MCF 10A (cell line): ENCODE measurements around the gene KCNB1. TPM values are rescaled to one million over a fixed set of nuclear protein-coding genes. Genes with fewer than 3 reads are reported as not detected.

Source experiments
- BruUV-seq: library from RNA; stranded (reverse); fragments of 400-500 nt; replicated peaks from 2 replicates; lab custom pipeline; 2021; lab: Mats Ljungman, UMichigan
- CTCF ChIA-PET: fragments of 300-600 bp; sonication (Branson Sonifier 250); formaldehyde crosslinking; extraction: SDS; loops from one replicate; lab custom pipeline; 2021; ENCODE audit warnings: antibody characterized with exemption, inconsistent platforms; lab: Yijun Ruan, JAX
- POLR2A ChIA-PET: fragments of 300-600, 350-650 bp; sonication (Branson Sonifier 250); formaldehyde crosslinking; extraction: SDS; loops from one replicate; lab custom pipeline; 2020; ENCODE audit warnings: antibody characterized with exemption, inconsistent platforms; lab: Yijun Ruan, JAX
- DNase-seq: peaks from one replicate; pipeline ENCODE4 v3.0.0-alpha.2; 2018; ENCODE audit not compliant: unreplicated experiment
- H3K27ac Mint-ChIP-seq: one replicate; pipeline ENCODE4 v1.8.0; 2022; ENCODE audit warnings: mild to moderate bottlenecking, low read depth, mixed read lengths; ENCODE audit not compliant: unreplicated experiment
- H3K27me3 Mint-ChIP-seq: one replicate; pipeline ENCODE4 v1.8.0; 2022; ENCODE audit warnings: mixed read lengths; ENCODE audit not compliant: insufficient read depth, unreplicated experiment
- H3K36me3 Mint-ChIP-seq: one replicate; pipeline ENCODE4 v1.8.0; 2022; ENCODE audit warnings: mild to moderate bottlenecking, moderate library complexity, mixed read lengths; ENCODE audit not compliant: insufficient read depth, unreplicated experiment
- H3K4me1 Mint-ChIP-seq: one replicate; pipeline ENCODE4 v1.8.0; 2022; ENCODE audit warnings: mixed read lengths; ENCODE audit not compliant: insufficient read depth, unreplicated experiment
- H3K4me3 Mint-ChIP-seq: one replicate; pipeline ENCODE4 v1.8.0; 2022; ENCODE audit warnings: mild to moderate bottlenecking, moderate library complexity, mixed read lengths; ENCODE audit not compliant: unreplicated experiment
- H3K9me3 Mint-ChIP-seq: one replicate; pipeline ENCODE4 v1.8.0; 2022; ENCODE audit warnings: mixed read lengths; ENCODE audit not compliant: unreplicated experiment
- CTCF ChIP-seq: fragments of 200-600 bp; IDR thresholded peaks from one replicate; pipeline ENCODE4 v1.8.0; 2022; ENCODE audit warnings: antibody characterized with exemption, mild to moderate bottlenecking; ENCODE audit not compliant: unreplicated experiment
- intact Hi-C: fragments of 100-400 bp; cut with micrococcal nuclease; formaldehyde crosslinking; loops from 2 replicates; pipeline ENCODE4 v1.14.1; 2022
- total RNA-seq: library from RNA; stranded (reverse); gene quantifications from 2 replicates; pipeline ENCODE4 v1.2.3, GENCODE V29; 2022

KCNB1 gene
- total RNA-seq, 1 experiment from 2014 or later = 2.8 TPM

- peaks cover 18% of the 10 kb centered on the region for H3K4me1 Mint-ChIP-seq
- no peak for DNase-seq
- H3K36me3 Mint-ChIP-seq = peaks cover 6% of the 10 kb centered on the region
- no peaks in the 10 kb centered on the region for H3K9me3 Mint-ChIP-seq
- ChIA-PET CTCF (interaction anchor here (0.6 to 3.4 kb wide), 4 partner anchors 9 to 773 kb away, joined by 3 to 14 read pairs (median 3); no protein-coding TSS in a partner anchor), POLR2A (interaction anchor here (0.5 to 3.5 kb wide), 4 partner anchors 12 to 450 kb away, joined by 3 to 17 read pairs (median 4); no protein-coding TSS in a partner anchor)
- H3K4me3 Mint-ChIP-seq = no peak overlapping the region
- H3K27ac Mint-ChIP-seq = no peak overlapping the region
- intact Hi-C loops = no loop called here
- TF ChIP-seq CTCF = no peak
- H3K27me3 Mint-ChIP-seq = no peaks in the 10 kb centered on the region
- no TSS peak for BruUV-seq
Measured at GRCh38 chr20:49393803-49394202, 88.7 kb downstream of the KCNB1 start.

- H3K27ac Mint-ChIP-seq = no peak overlapping the region
- intact Hi-C loops = no loop called here
- ChIA-PET CTCF (interaction anchor here (0.6 kb wide), 1 partner anchor 8 kb away, joined by 3 read pairs; no protein-coding TSS in a partner anchor), POLR2A (interaction anchor here (0.6 kb wide), 1 partner anchor 52 kb away, joined by 3 read pairs; no protein-coding TSS in a partner anchor)
- no peak for TF ChIP-seq CTCF
- no peaks in the 10 kb centered on the region for H3K9me3 Mint-ChIP-seq
- no TSS peak for BruUV-seq
- no peak for DNase-seq
- peaks cover 8% of the 10 kb centered on the region for H3K4me1 Mint-ChIP-seq
- no peak overlapping the region for H3K4me3 Mint-ChIP-seq
- no peaks in the 10 kb centered on the region for H3K27me3 Mint-ChIP-seq
- H3K36me3 Mint-ChIP-seq = peaks cover 6% of the 10 kb centered on the region
Measured at GRCh38 chr20:49392745-49393144, 89.7 kb downstream of the KCNB1 start.

- Mint-ChIP-seq H3K4me3 (no peak overlapping the region), H3K36me3 (peaks cover 6% of the 10 kb centered on the region), H3K9me3 (no peaks in the 10 kb centered on the region), H3K27me3 (no peaks in the 10 kb centered on the region), H3K4me1 (peaks cover 13% of the 10 kb centered on the region), H3K27ac (no peak overlapping the region)
- no peak for TF ChIP-seq CTCF
- DNase-seq = no peak
- BruUV-seq = no TSS peak
- ChIA-PET POLR2A (interaction anchor here (1.4 kb wide), 1 partner anchor 10 kb away, joined by 3 read pairs; no protein-coding TSS in a partner anchor), CTCF (no interaction called here)
- intact Hi-C loops = no loop called here
Measured at GRCh38 chr20:49391404-49392245, 90.8 kb downstream of the KCNB1 start.

- Mint-ChIP-seq H3K4me3 (no peak overlapping the region), H3K4me1 (peaks cover 26% of the 10 kb centered on the region), H3K9me3 (no peaks in the 10 kb centered on the region), H3K27ac (no peak overlapping the region), H3K27me3 (no peaks in the 10 kb centered on the region), H3K36me3 (peaks cover 6% of the 10 kb centered on the region)
- DNase-seq = no peak
- BruUV-seq = no TSS peak
- CTCF ChIA-PET = interaction anchor here (0.6 to 2.5 kb wide), 2 partner anchors 55 to 95 kb away, joined by 3 to 7 read pairs; no protein-coding TSS in a partner anchor
- POLR2A ChIA-PET = interaction anchor here (0.6 kb wide), 1 partner anchor 34 kb away, joined by 3 read pairs; no protein-coding TSS in a partner anchor
- intact Hi-C loops = no loop called here
- no peak for TF ChIP-seq CTCF
Measured at GRCh38 chr20:49389854-49390253, 92.6 kb downstream of the KCNB1 start.
